Erythroblast (primary cell): ENCODE data around the gene TRPC6.

Experiments used
- GATA1 ChIP-seq: IDR thresholded peaks from 2 replicates; pipeline ENCODE4 v1.6.1; 2011; ENCODE audit warnings: low read depth, mild to moderate bottlenecking, control low read depth, low read length, moderate library complexity
- POLR2A ChIP-seq: IDR thresholded peaks from 2 replicates; pipeline ENCODE4 v1.6.1; 2011; ENCODE audit warnings: mild to moderate bottlenecking, low read length

DNA sequence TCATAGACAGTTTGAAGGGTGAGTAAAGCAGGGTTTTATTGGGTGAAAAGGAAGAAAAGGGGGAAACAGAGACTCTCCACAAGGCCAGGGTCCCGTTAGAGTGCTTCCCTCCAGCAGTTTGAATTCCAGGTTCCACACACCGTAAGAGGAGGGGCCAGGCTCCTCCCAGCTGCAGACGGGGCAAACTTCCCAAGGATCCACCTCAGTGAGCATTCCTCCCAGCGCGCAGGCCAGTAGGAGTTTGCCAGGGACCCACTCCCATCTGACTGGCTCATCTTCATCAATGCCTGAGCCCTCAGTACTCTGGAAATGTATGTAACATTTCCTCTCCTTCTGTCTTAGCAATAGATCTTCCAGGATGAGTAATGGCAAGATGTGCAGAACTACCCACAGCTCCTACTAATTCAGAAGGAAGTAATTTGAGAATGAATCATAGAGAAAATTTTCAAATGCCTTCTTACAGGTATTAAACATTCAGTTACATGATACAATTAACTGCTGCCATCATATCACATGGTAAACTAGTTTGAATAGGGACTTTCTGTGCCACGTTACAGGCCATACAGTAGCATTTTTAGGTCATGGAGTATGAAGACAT lies 34.0 kb upstream of the TRPC6 start:
- TF ChIP-seq POLR2A (no peak), GATA1 (no peak)
